ENCODE data around the gene MBP. TPM values are rescaled to one million over a fixed set of nuclear protein-coding genes. Genes with fewer than 3 reads are reported as not detected.

The MBP gene
- polyA plus RNA-seq, 3 donors from 2014 or later, result 187 to 403 (median 297) TPM

DNA sequence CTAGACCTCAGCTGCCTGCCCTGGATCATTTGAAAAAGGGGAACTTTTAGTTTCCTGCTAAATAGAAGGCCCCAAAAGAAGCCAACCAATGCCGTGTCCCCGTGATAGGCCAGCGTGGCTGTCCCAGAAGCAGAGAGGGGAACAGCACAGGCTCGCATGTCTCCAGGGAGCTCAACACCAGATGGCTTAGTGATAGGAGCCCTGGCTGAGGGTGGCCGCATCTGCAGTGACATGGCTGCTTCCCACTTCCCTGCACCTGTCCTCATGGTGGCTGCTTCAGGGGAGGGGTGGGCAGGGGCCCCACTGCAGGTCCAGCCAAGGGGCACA is 79.6 kb downstream of the MBP start:
- Mint-ChIP-seq H3K9me3 (no peaks in the 10 kb centered on the region), H3K4me3 (peak overlapping the region; percentile 74 to 83 (median 81)), H3K27ac (peak overlapping the region; percentile 95 to 99 (median 97)), H3K4me1 (peaks cover 78 to 80% of the 10 kb centered on the region in 2 donors), H3K27me3 (ENCODE audit: low read depth in 3 of 3) (peaks cover 12 to 39% (median 35%) of the 10 kb centered on the region in 3 donors), H3K36me3 (peaks cover 9 to 17% (median 12%) of the 10 kb centered on the region in 3 donors)
- no peak for DNase-seq

DNA sequence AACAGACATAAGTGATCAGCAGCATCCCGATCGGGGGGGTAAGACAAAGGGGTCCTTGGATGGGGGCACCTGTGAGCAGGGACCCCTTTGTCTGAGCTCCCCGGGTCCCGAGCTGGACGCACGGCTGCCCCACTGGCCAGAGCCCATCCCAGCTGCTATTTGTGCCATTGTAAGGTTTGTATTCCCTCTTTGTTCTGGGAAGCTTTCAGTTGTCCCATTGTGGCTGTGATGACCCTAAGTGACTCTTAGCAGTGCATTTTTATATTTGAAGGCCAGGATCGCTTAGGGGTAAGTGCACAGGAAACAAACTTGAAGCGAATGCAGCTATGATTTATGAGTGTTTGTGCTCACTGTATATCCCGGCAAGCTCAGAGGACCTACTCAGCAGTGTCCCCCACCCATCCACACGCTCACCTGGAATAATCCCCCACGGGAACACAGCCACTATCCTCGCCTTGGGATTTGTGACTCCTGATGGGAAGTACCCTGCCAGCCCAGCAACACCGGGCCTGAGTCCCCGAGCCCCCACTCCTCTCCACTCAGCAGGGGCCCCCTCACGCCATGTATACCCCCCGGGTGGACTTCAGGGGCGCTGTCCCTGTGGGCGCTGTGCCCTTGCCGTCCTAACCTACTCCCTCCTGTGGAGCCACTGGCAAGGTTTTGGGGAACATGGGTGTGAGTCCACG is 80.1 kb downstream of the MBP start:
- no peak for DNase-seq
- H3K27ac Mint-ChIP-seq, result peak overlapping the region; percentile 95 to 99 (median 97)
- H3K4me1 Mint-ChIP-seq, result peaks cover 80 to 82% of the 10 kb centered on the region in 2 donors
- H3K4me3 Mint-ChIP-seq, result peak overlapping the region; percentile 74 to 83 (median 81)
- peaks cover 8 to 17% (median 10%) of the 10 kb centered on the region in 3 donors for H3K36me3 Mint-ChIP-seq
- peaks cover 12 to 40% (median 35%) of the 10 kb centered on the region in 3 donors for H3K27me3 Mint-ChIP-seq (ENCODE audit: low read depth in 3 of 3)
- no peaks in the 10 kb centered on the region for H3K9me3 Mint-ChIP-seq

- Mint-ChIP-seq H3K4me1 (peaks cover 80 to 82% of the 10 kb centered on the region in 2 donors), H3K9me3 (no peaks in the 10 kb centered on the region), H3K27ac (peak overlapping the region; percentile 87 to 99 (median 95)), H3K27me3 (ENCODE audit: low read depth in 3 of 3) (peaks cover 12 to 41% (median 35%) of the 10 kb centered on the region in 3 donors), H3K36me3 (peaks cover 9 to 12% (median 9%) of the 10 kb centered on the region in 3 donors), H3K4me3 (peak overlapping the region in 4 of 5 donors; percentile 28 to 68 (median 62))
- no peak for DNase-seq
Observed at GRCh38 chr18:77051581-77052296, 80.8 kb downstream of the MBP start.

DNA sequence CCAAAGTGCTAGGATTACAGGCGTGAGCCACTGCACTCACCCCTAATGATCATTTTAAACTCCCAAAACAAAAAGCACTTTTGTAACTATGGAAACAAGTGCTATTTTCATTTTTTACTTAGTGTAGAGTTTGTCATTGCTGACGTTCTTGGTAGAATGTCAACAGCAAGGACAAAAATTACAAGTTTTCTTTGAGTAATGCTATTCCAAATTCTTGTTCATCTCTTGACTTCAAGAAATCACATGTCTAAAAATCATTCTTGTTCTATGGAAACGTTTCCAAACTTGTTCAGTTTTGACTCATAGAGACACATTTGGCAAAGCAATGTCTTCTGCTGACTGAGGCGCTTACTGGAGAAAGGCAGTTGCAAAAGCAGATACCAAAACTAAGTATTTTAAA is 82.6 kb downstream of the MBP start:
- Mint-ChIP-seq H3K36me3 (peaks cover 9 to 11% (median 9%) of the 10 kb centered on the region in 3 donors), H3K4me1 (peaks cover 74 to 82% of the 10 kb centered on the region in 2 donors), H3K27ac (peak overlapping the region in 5 of 6 donors; percentile 46 to 64 (median 49)), H3K4me3 (no peak overlapping the region), H3K27me3 (ENCODE audit: low read depth in 3 of 3) (peaks cover 7 to 28% (median 23%) of the 10 kb centered on the region in 3 donors), H3K9me3 (no peaks in the 10 kb centered on the region)
- no peak for DNase-seq

DNA sequence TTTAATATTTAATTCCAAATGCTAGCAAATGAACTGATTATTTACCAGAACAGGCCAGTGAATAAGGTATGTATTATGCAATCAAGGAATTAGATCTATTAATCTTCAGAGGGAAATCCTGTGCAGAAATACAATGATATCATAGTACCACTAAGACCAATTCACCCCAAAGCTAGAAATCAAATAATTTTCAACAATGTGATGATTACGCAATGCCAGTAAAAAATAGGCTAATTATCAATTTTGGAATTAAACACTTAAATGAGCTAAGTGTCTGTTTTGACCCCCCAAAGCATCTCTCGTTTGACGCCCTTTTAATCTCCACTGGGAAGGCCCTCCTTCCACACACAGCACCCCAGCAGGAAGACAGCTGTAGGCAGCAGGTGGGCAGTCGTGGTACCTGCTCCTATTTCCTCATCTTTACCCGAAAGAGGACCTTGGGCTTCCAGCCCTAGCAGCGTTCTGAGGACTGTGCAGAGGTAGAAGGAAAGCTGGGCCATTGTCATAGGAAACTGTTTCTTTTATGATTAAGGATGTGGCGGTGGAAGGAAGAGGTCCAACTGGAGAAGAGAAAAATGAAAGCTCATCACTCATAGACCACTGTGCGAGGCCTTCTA is 84.7 kb downstream of the MBP start:
- no peak for DNase-seq
- peaks cover 72 to 82% of the 10 kb centered on the region in 2 donors for H3K4me1 Mint-ChIP-seq
- no peak overlapping the region for H3K4me3 Mint-ChIP-seq

DNA sequence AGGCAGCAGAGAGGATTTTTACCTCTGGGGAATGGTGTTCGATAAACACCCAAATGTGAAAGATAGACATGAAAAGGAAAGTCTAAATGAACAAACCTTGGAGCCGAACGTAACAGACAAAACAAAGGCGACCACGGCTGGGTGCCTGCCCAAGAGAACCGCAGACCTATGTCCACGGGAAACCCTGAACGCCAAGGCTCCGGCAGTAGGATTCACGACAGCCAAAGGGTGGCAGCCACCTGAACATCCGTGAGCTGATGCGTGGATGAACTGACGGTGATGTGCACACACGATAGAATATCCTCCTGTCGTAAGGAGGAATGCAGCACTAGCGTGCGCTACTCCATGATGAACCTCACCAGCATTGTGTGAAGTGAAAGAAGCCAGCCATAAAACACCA is 85.6 kb downstream of the MBP start:
- H3K27ac Mint-ChIP-seq, result peak overlapping the region in 5 of 6 donors; percentile 24 to 75 (median 67)
- H3K4me3 Mint-ChIP-seq, result no peak overlapping the region
- H3K9me3 Mint-ChIP-seq, result no peaks in the 10 kb centered on the region
- H3K36me3 Mint-ChIP-seq, result peaks cover 6 to 29% (median 13%) of the 10 kb centered on the region in 3 donors
- peaks cover 71 to 82% of the 10 kb centered on the region in 2 donors for H3K4me1 Mint-ChIP-seq
- H3K27me3 Mint-ChIP-seq (ENCODE audit: low read depth in 3 of 3), result peaks cover 0 to 18% (median 12%) of the 10 kb centered on the region in 3 donors
- no peak for DNase-seq

More for the DNA sequence above, 84.7 kb downstream of the MBP start:
- Mint-ChIP-seq H3K27ac (peak overlapping the region; percentile 24 to 78 (median 68)), H3K27me3 (ENCODE audit: low read depth in 3 of 3) (peaks cover 0 to 18% (median 12%) of the 10 kb centered on the region in 3 donors), H3K9me3 (no peaks in the 10 kb centered on the region), H3K36me3 (peaks cover 6 to 28% (median 13%) of the 10 kb centered on the region in 3 donors)

GRCh38 chr18:77046409-77046808 is 86.2 kb downstream of the MBP start:
- H3K4me3 Mint-ChIP-seq, result no peak overlapping the region
- peaks cover 6 to 29% (median 10%) of the 10 kb centered on the region in 3 donors for H3K36me3 Mint-ChIP-seq
- DNase-seq, result no peak
- no peaks in the 10 kb centered on the region for H3K9me3 Mint-ChIP-seq
- H3K27ac Mint-ChIP-seq, result peak overlapping the region in 4 of 6 donors; percentile 25 to 79 (median 62)
- peaks cover 0 to 18% (median 12%) of the 10 kb centered on the region in 3 donors for H3K27me3 Mint-ChIP-seq (ENCODE audit: low read depth in 3 of 3)
- peaks cover 69 to 81% of the 10 kb centered on the region in 2 donors for H3K4me1 Mint-ChIP-seq

- Mint-ChIP-seq H3K27ac (peak overlapping the region in 5 of 6 donors; percentile 28 to 79 (median 68)), H3K4me1 (peaks cover 68 to 74% of the 10 kb centered on the region in 2 donors), H3K4me3 (no peak overlapping the region), H3K27me3 (ENCODE audit: low read depth in 3 of 3) (peaks cover 0 to 18% (median 12%) of the 10 kb centered on the region in 3 donors), H3K36me3 (peaks cover 6 to 29% (median 9%) of the 10 kb centered on the region in 3 donors), H3K9me3 (no peaks in the 10 kb centered on the region)
- no peak for DNase-seq
Observed at GRCh38 chr18:77045677-77046076, 86.9 kb downstream of the MBP start.

- Mint-ChIP-seq H3K27ac (peak overlapping the region; percentile 14 to 81 (median 62)), H3K9me3 (no peaks in the 10 kb centered on the region), H3K4me1 (peaks cover 73 to 78% of the 10 kb centered on the region in 2 donors), H3K4me3 (no peak overlapping the region), H3K36me3 (peaks cover 6 to 29% (median 9%) of the 10 kb centered on the region in 3 donors), H3K27me3 (ENCODE audit: low read depth in 3 of 3) (peaks cover 0 to 18% (median 12%) of the 10 kb centered on the region in 3 donors)
- no peak for DNase-seq
Observed at GRCh38 chr18:77044866-77045664, 87.5 kb downstream of the MBP start.

- Mint-ChIP-seq H3K9me3 (peaks cover 0 to 2% (median 0%) of the 10 kb centered on the region in 6 donors), H3K27ac (peak overlapping the region; percentile 14 to 86 (median 78)), H3K4me3 (peak overlapping the region in 2 of 5 donors; percentile 9 to 36), H3K27me3 (ENCODE audit: low read depth in 3 of 3) (peaks cover 0 to 20% (median 11%) of the 10 kb centered on the region in 3 donors), H3K4me1 (peaks cover 83 to 92% of the 10 kb centered on the region in 2 donors), H3K36me3 (peaks cover 6 to 29% (median 9%) of the 10 kb centered on the region in 3 donors)
- no peak for DNase-seq
Observed at GRCh38 chr18:77043541-77044280, 88.9 kb downstream of the MBP start.

- Mint-ChIP-seq H3K9me3 (peaks cover 0 to 2% (median 0%) of the 10 kb centered on the region in 6 donors), H3K27ac (peak overlapping the region in 5 of 6 donors; percentile 14 to 75 (median 64)), H3K36me3 (peaks cover 6 to 24% (median 9%) of the 10 kb centered on the region in 3 donors), H3K4me3 (no peak overlapping the region), H3K27me3 (ENCODE audit: low read depth in 3 of 3) (peaks cover 0 to 17% (median 11%) of the 10 kb centered on the region in 3 donors), H3K4me1 (peaks cover 87 to 92% of the 10 kb centered on the region in 2 donors)
- no peak for DNase-seq
Observed at GRCh38 chr18:77042583-77042982, 90.0 kb downstream of the MBP start.
